ENCODE data around the gene HLA-DQB1. TPM values are rescaled to one million over a fixed set of nuclear protein-coding genes. Genes with fewer than 3 reads are reported as not detected.
"Not testable (repeated sequence)": the region's sequence is repeated elsewhere in the genome, so short reads cannot be mapped to it uniquely, and the experiment has no call there.

HLA-DQB1 gene
- total RNA-seq, 1 donor from 2014 or later: 5.1 TPM

DNA sequence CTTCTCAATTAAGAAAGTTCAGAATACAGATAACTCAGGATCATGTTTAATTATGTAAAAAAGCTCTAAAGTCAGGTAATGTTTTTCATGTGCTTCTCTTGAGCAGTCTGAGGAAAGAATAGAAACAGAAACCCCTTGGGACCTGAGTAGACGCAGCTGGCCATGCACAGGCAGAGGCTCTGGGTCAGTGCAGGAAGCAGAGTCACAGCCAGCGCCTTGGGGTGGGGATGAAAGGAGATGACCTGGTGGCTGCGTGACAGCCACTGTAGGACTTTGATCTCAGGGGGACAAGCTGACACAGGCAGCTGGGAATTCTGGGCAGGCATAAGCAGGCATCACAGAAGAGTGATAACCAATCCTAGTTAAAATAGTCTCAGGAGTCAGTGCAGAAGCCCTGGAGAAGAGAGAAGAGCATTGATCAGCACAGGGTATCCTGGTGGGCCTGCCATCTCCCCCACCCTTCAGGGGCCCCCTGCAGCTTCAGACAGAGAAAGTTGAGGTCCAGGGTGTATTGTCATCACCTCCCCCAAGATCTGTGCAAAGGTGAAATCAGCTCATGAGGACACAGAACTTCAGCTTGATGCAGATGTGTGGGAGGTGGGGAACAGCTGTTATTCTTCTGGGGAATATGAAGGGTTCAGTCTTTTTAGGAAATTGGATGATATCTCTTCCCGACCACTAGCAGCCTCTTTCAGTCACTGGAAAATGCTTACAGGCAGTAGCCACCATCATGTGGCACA is 6.4 kb downstream of the HLA-DQB1 start:
- H3K27me3 Mint-ChIP-seq: peaks cover 55% of the 10 kb centered on the region

DNA sequence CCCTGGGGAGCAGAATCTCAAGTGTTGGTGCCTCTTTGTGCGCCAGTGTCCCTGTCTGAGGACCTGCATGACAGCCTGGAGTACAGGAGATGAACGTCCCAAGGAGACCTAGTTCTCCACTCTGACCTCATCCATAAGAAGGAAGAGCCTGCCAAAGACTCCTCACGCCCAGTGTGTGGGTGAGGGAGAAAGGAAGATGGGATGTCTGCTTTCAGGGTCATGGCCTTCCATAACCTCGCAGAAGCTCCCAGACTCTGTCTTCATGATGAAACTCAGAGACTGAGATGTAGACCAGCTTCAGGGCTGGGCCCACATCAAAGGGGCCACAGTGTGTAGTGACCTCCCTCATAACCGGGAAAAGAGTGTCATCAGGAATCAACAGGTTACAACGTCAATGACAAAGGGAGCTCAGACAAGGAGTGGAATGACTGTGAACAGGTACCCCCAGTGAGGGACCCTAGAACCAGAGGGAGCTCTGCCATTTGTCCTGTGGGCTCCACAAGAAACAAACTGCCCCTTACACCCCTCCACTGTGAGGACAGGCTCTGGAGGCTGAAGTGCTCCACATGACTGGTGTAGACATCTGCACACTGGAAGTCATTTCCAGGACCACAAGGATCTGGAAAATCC is 8.1 kb downstream of the HLA-DQB1 start:
- no peak for DNase-seq (ENCODE audit: extremely low spot score, unreplicated experiment)
- Mint-ChIP-seq H3K9me3 (peaks cover 7% of the 10 kb centered on the region), H3K36me3 (peaks cover 6% of the 10 kb centered on the region), H3K4me1 (ENCODE audit: unreplicated experiment) (no peaks in the 10 kb centered on the region), H3K27me3 (peaks cover 42% of the 10 kb centered on the region), H3K4me3 (no peak overlapping the region), H3K27ac (no peak overlapping the region)
- TF ChIP-seq, protein P1, sequence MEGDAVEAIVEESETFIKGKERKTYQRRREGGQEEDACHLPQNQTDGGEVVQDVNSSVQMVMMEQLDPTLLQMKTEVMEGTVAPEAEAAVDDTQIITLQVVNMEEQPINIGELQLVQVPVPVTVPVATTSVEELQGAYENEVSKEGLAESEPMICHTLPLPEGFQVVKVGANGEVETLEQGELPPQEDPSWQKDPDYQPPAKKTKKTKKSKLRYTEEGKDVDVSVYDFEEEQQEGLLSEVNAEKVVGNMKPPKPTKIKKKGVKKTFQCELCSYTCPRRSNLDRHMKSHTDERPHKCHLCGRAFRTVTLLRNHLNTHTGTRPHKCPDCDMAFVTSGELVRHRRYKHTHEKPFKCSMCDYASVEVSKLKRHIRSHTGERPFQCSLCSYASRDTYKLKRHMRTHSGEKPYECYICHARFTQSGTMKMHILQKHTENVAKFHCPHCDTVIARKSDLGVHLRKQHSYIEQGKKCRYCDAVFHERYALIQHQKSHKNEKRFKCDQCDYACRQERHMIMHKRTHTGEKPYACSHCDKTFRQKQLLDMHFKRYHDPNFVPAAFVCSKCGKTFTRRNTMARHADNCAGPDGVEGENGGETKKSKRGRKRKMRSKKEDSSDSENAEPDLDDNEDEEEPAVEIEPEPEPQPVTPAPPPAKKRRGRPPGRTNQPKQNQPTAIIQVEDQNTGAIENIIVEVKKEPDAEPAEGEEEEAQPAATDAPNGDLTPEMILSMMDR (conservative IDR thresholded peaks at IDR 0.05): no peak

More for the DNA sequence above, 6.4 kb downstream of the HLA-DQB1 start:
- no peak for DNase-seq (ENCODE audit: extremely low spot score, unreplicated experiment)
- Mint-ChIP-seq H3K4me3 (no peak overlapping the region), H3K4me1 (ENCODE audit: unreplicated experiment) (no peaks in the 10 kb centered on the region), H3K36me3 (peaks cover 6% of the 10 kb centered on the region), H3K27ac (no peak overlapping the region), H3K9me3 (peaks cover 7% of the 10 kb centered on the region)
- TF ChIP-seq, protein P1 (conservative IDR thresholded peaks at IDR 0.05): no peak

DNA sequence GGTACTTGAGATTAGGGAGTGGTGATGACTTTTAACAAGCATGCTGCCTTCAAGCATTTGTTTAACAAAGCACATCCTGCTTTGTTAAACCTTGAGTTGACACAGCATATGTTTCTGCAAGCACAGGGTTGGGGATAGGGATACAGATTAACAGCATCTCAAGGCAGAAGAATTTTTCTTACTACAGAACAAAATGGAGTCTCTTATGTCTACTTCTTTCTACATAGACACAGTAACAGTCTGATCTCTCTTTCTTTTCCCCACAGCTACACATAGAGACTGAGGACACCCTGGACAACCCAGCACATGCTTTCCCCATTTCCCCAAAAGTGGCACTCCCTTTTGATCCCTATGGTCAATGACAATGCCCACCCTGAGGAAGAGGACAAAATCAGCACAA is 8.6 kb downstream of the HLA-DQB1 start:
- H3K27ac Mint-ChIP-seq; H3K9me3 Mint-ChIP-seq; H3K36me3 Mint-ChIP-seq; DNase-seq (ENCODE audit: extremely low spot score, unreplicated experiment); H3K4me1 Mint-ChIP-seq (ENCODE audit: unreplicated experiment); H3K4me3 Mint-ChIP-seq: not testable (repeated sequence)
- H3K27me3 Mint-ChIP-seq: peaks cover 36% of the 10 kb centered on the region

DNA sequence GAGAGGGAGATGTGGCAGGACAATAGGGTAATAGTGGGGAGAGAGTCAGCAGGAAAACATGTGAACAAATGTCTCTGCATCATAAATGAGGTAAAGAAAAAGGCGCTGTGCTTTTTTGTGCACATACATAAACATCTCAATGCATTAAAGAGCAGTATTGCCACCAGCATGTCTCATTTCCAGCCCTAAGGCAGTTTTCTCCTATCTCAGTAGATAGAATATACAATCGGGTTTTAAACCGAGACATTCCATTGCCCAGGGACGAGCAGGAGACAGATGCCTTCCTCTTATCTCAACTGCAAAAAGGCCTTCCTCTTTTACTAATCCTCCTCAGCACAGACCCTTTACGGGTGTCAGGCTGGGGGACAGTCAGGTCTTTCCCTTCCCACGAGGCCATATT is 9.1 kb downstream of the HLA-DQB1 start:
- not testable (repeated sequence) for H3K9me3 Mint-ChIP-seq; H3K27ac Mint-ChIP-seq; H3K4me3 Mint-ChIP-seq; H3K36me3 Mint-ChIP-seq; DNase-seq (ENCODE audit: extremely low spot score, unreplicated experiment); H3K4me1 Mint-ChIP-seq (ENCODE audit: unreplicated experiment)
- peaks cover 31% of the 10 kb centered on the region for H3K27me3 Mint-ChIP-seq

DNA sequence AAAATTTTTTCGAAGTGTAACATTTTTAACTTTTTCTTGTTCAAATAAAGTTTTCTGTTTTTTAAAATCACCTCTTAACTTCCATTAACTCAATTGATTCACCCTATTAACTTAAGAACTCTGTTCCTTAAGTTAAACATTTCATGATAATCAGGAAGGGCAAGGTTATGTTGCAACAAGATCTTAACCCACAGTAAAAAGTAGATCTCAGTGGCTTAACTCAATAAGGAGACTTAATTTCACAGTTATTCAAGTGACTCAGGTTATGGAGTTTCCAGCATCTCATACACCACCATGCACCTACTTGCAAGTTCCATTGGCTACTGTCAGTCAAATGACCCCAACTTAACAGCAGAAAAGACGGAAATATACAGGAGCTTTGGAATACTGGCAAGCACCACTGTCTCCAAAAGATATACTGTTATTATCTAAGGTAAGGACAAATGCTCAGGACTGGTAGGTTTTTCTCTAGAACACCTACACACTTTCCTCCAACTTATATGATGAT is 11.2 kb downstream of the HLA-DQB1 start:
- Mint-ChIP-seq H3K4me3 (no peak overlapping the region), H3K4me1 (ENCODE audit: unreplicated experiment) (no peaks in the 10 kb centered on the region), H3K36me3 (peaks cover 6% of the 10 kb centered on the region), H3K9me3 (peaks cover 7% of the 10 kb centered on the region), H3K27me3 (peaks cover 25% of the 10 kb centered on the region), H3K27ac (no peak overlapping the region)
- DNase-seq (ENCODE audit: extremely low spot score, unreplicated experiment): no peak
- TF ChIP-seq, protein P1 (conservative IDR thresholded peaks at IDR 0.05): no peak

DNA sequence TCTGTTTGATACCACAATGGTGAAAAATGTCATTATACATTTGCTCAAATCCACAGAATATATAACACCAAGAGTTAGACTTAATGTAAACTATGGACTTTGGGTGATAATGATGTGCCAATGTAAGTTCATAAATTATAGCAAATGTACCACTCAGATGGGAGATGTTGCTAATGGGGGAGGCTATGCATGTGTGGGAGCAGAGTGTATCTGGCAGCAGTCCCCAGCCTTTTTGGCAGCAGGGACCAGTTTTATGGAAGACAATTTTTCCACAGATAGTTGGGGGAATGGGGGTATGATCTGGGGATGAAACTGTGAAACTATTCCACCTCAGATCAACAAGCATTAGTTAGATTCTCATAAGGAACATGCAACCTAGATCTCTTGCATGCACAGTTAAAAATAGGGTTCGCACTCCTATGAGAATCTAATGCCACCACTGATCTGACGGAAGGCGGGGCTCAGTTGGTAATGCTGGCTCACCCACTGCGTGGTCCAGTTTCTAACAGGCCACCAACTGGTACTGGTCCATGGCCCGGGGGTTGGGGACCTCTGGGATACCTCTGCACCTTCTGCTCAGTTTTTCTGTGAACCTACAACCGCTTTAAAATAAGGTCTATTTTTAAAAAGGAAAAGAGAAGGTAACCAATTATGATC is 21.3 kb downstream of the HLA-DQB1 start:
- H3K27me3 Mint-ChIP-seq: peaks cover 5% of the 10 kb centered on the region
- TF ChIP-seq, protein P1 (conservative IDR thresholded peaks at IDR 0.05): no peak
- DNase-seq (ENCODE audit: extremely low spot score, unreplicated experiment): no peak
- no peaks in the 10 kb centered on the region for H3K4me1 Mint-ChIP-seq (ENCODE audit: unreplicated experiment)
- H3K4me3 Mint-ChIP-seq: no peak overlapping the region
- H3K36me3 Mint-ChIP-seq: no peaks in the 10 kb centered on the region
- H3K27ac Mint-ChIP-seq: no peak overlapping the region
- no peaks in the 10 kb centered on the region for H3K9me3 Mint-ChIP-seq

Data from type B pancreatic cell (in vitro differentiated cells).